Measurements from ENCODE around the gene GNB1. TPM values are rescaled to one million over a fixed set of nuclear protein-coding genes. Genes with fewer than 3 reads are reported as not detected.
"Not testable (repeated sequence)": the region's sequence is repeated elsewhere in the genome, so short reads cannot be mapped to it uniquely, and the experiment has no call there.

GNB1 gene
- polyA plus RNA-seq (2013, experiment 1 of 2): 213 TPM
- 234 TPM for polyA plus RNA-seq (2013, experiment 2 of 2)

- Histone ChIP-seq H3K4me1 (ENCODE audit: insufficient read depth, low read length) (peaks cover 27% of the 10 kb centered on the region), H3K9me3 (ENCODE audit: insufficient read depth, low read depth, low read length) (no peaks in the 10 kb centered on the region), H3K27ac (ENCODE audit: low read depth, low read length) (peak within 1 kb of the TSS; percentile 91), H3K36me3 (ENCODE audit: insufficient read depth, low read length) (no peaks in the 10 kb centered on the region), H3K27me3 (ENCODE audit: insufficient read depth, low read length) (no peaks in the 10 kb centered on the region), H3K9ac (ENCODE audit: low read depth, low read length) (peak within 1 kb of the TSS; percentile 99), H3K4me3 (ENCODE audit: low read length) (peak within 1 kb of the TSS; percentile 98)
- under 1% methylated on average over 136 of the region's 137 CpGs for WGBS
Measured at GRCh38 chr1:1890506-1891348, at the start of gene GNB1. Gene GNB1 (minus strand): TSS chr1:1891087. CDS start chr1:1825453, 65,634 bp downstream.

GRCh38 chr1:1940123-1940425 is 49.2 kb upstream of the GNB1 start:
- H3K9me3 ChIP-seq (ENCODE audit: insufficient read depth, low read depth, low read length): no peaks in the 10 kb centered on the region
- 95% methylated on average over 12 of the region's 12 CpGs for WGBS
- no peak overlapping the region for H3K27ac ChIP-seq (ENCODE audit: low read depth, low read length)
- H3K27me3 ChIP-seq (ENCODE audit: insufficient read depth, low read length): no peaks in the 10 kb centered on the region
- no peaks in the 10 kb centered on the region for H3K4me1 ChIP-seq (ENCODE audit: insufficient read depth, low read length)
- H3K4me3 ChIP-seq (ENCODE audit: low read length): no peak overlapping the region
- no peaks in the 10 kb centered on the region for H3K36me3 ChIP-seq (ENCODE audit: insufficient read depth, low read length)
- no peak overlapping the region for H3K9ac ChIP-seq (ENCODE audit: low read depth, low read length)

GRCh38 chr1:1939296-1940122 is 48.6 kb upstream of the GNB1 start:
- no peaks in the 10 kb centered on the region for H3K4me1 ChIP-seq (ENCODE audit: insufficient read depth, low read length)
- no peak overlapping the region for H3K9ac ChIP-seq (ENCODE audit: low read depth, low read length)
- H3K27ac ChIP-seq (ENCODE audit: low read depth, low read length): no peak overlapping the region
- H3K4me3 ChIP-seq (ENCODE audit: low read length): no peak overlapping the region
- H3K9me3 ChIP-seq (ENCODE audit: insufficient read depth, low read depth, low read length): no peaks in the 10 kb centered on the region
- H3K27me3 ChIP-seq (ENCODE audit: insufficient read depth, low read length): no peaks in the 10 kb centered on the region
- 94% methylated on average over 28 of the region's 28 CpGs for WGBS
- no peaks in the 10 kb centered on the region for H3K36me3 ChIP-seq (ENCODE audit: insufficient read depth, low read length)

GRCh38 chr1:1938613-1939295 is 47.9 kb upstream of the GNB1 start:
- Histone ChIP-seq H3K4me1 (ENCODE audit: insufficient read depth, low read length) (no peaks in the 10 kb centered on the region), H3K36me3 (ENCODE audit: insufficient read depth, low read length) (no peaks in the 10 kb centered on the region), H3K9me3 (ENCODE audit: insufficient read depth, low read depth, low read length) (no peaks in the 10 kb centered on the region; the same call in 1 of the 2 replicates), H3K4me3 (ENCODE audit: low read length) (no peak overlapping the region), H3K27me3 (ENCODE audit: insufficient read depth, low read length) (no peaks in the 10 kb centered on the region), H3K9ac (ENCODE audit: low read depth, low read length) (no peak overlapping the region), H3K27ac (ENCODE audit: low read depth, low read length) (no peak overlapping the region)
- WGBS: 89% methylated on average over 24 of the region's 24 CpGs

- H3K36me3 ChIP-seq (ENCODE audit: insufficient read depth, low read length): no peaks in the 10 kb centered on the region
- 81% methylated on average over 6 of the region's 6 CpGs for WGBS
- no peak overlapping the region for H3K9ac ChIP-seq (ENCODE audit: low read depth, low read length)
- no peak overlapping the region for H3K27ac ChIP-seq (ENCODE audit: low read depth, low read length)
- no peaks in the 10 kb centered on the region for H3K4me1 ChIP-seq (ENCODE audit: insufficient read depth, low read length)
- H3K4me3 ChIP-seq (ENCODE audit: low read length): no peak overlapping the region
- H3K9me3 ChIP-seq (ENCODE audit: insufficient read depth, low read depth, low read length): no peaks in the 10 kb centered on the region; the same call in 1 of the 2 replicates
- no peaks in the 10 kb centered on the region for H3K27me3 ChIP-seq (ENCODE audit: insufficient read depth, low read length)
Measured at GRCh38 chr1:1938276-1938573, 47.3 kb upstream of the GNB1 start.

- no peaks in the 10 kb centered on the region; the same call in 1 of the 2 replicates for H3K9me3 ChIP-seq (ENCODE audit: insufficient read depth, low read depth, low read length)
- H3K9ac ChIP-seq (ENCODE audit: low read depth, low read length): no peak overlapping the region
- 89% methylated on average over 16 of the region's 16 CpGs for WGBS
- no peaks in the 10 kb centered on the region for H3K36me3 ChIP-seq (ENCODE audit: insufficient read depth, low read length)
- H3K4me1 ChIP-seq (ENCODE audit: insufficient read depth, low read length): no peaks in the 10 kb centered on the region
- no peak overlapping the region for H3K27ac ChIP-seq (ENCODE audit: low read depth, low read length)
- H3K27me3 ChIP-seq (ENCODE audit: insufficient read depth, low read length): no peaks in the 10 kb centered on the region
- no peak overlapping the region for H3K4me3 ChIP-seq (ENCODE audit: low read length)
Measured at GRCh38 chr1:1937549-1938275, 46.8 kb upstream of the GNB1 start.

GRCh38 chr1:1937061-1937460 is 46.2 kb upstream of the GNB1 start:
- 88% methylated on average over 15 of the region's 15 CpGs for WGBS
- H3K36me3 ChIP-seq (ENCODE audit: insufficient read depth, low read length): no peaks in the 10 kb centered on the region
- no peaks in the 10 kb centered on the region; the same call in 1 of the 2 replicates for H3K9me3 ChIP-seq (ENCODE audit: insufficient read depth, low read depth, low read length)
- no peak overlapping the region for H3K9ac ChIP-seq (ENCODE audit: low read depth, low read length)
- no peak overlapping the region for H3K27ac ChIP-seq (ENCODE audit: low read depth, low read length)
- H3K4me1 ChIP-seq (ENCODE audit: insufficient read depth, low read length): no peaks in the 10 kb centered on the region
- no peak overlapping the region for H3K4me3 ChIP-seq (ENCODE audit: low read length)
- H3K27me3 ChIP-seq (ENCODE audit: insufficient read depth, low read length): no peaks in the 10 kb centered on the region

- H3K9me3 ChIP-seq (ENCODE audit: insufficient read depth, low read depth, low read length); H3K27me3 ChIP-seq (ENCODE audit: insufficient read depth, low read length); H3K9ac ChIP-seq (ENCODE audit: low read depth, low read length); H3K4me3 ChIP-seq (ENCODE audit: low read length); H3K36me3 ChIP-seq (ENCODE audit: insufficient read depth, low read length); H3K27ac ChIP-seq (ENCODE audit: low read depth, low read length); H3K4me1 ChIP-seq (ENCODE audit: insufficient read depth, low read length): not testable (repeated sequence)
- WGBS: 91% methylated on average over 19 of the region's 21 CpGs
Measured at GRCh38 chr1:1934848-1935247, 44.0 kb upstream of the GNB1 start.

GRCh38 chr1:1929639-1930545 is 39.0 kb upstream of the GNB1 start:
- Histone ChIP-seq H3K9ac (ENCODE audit: low read depth, low read length) (no peak overlapping the region), H3K4me3 (ENCODE audit: low read length) (no peak overlapping the region), H3K27ac (ENCODE audit: low read depth, low read length) (no peak overlapping the region), H3K36me3 (ENCODE audit: insufficient read depth, low read length) (no peaks in the 10 kb centered on the region), H3K9me3 (ENCODE audit: insufficient read depth, low read depth, low read length) (no peaks in the 10 kb centered on the region; the same call in 1 of the 2 replicates), H3K27me3 (ENCODE audit: insufficient read depth, low read length) (no peaks in the 10 kb centered on the region), H3K4me1 (ENCODE audit: insufficient read depth, low read length) (no peaks in the 10 kb centered on the region)
- 87% methylated on average over 38 of the region's 38 CpGs for WGBS

GRCh38 chr1:1929102-1929638 is 38.3 kb upstream of the GNB1 start:
- Histone ChIP-seq H3K9me3 (ENCODE audit: insufficient read depth, low read depth, low read length) (no peaks in the 10 kb centered on the region; the same call in 1 of the 2 replicates), H3K4me1 (ENCODE audit: insufficient read depth, low read length) (no peaks in the 10 kb centered on the region), H3K4me3 (ENCODE audit: low read length) (no peak overlapping the region), H3K27me3 (ENCODE audit: insufficient read depth, low read length) (no peaks in the 10 kb centered on the region), H3K9ac (ENCODE audit: low read depth, low read length) (no peak overlapping the region), H3K36me3 (ENCODE audit: insufficient read depth, low read length) (no peaks in the 10 kb centered on the region), H3K27ac (ENCODE audit: low read depth, low read length) (no peak overlapping the region)
- WGBS: 81% methylated on average over 9 of the region's 10 CpGs
